SK-N-SH (cell line): Measurements from ENCODE around the gene TTC21B. TPM values are rescaled to one million over a fixed set of nuclear protein-coding genes. Genes with fewer than 3 reads are reported as not detected.

ENCODE experiments used
- CTCF ChIA-PET: fragments of 300-600, 350-600 bp; formaldehyde crosslinking; extraction: SDS; loops from one replicate; lab custom pipeline; 2021; lab: Yijun Ruan, JAX
- POLR2A ChIA-PET: fragments of 350-600 bp; sonication (Branson Sonifier 250); formaldehyde crosslinking; extraction: SDS; loops from one replicate; lab custom pipeline; 2020; ENCODE audit warnings: antibody characterized with exemption, inconsistent platforms; lab: Yijun Ruan, JAX
- DNase-seq: peaks from one replicate; pipeline ENCODE4 v3.0.0; 2012
- H2AFZ ChIP-seq: fragments of 200-600 bp; sonication (generic); 2 replicates; pipeline ENCODE4 v1.8.1; 2016; ENCODE audit warnings: antibody characterized with exemption, mild to moderate bottlenecking, low read depth
- H3F3A ChIP-seq: fragments of 200-600 bp; sonication (generic); replicated peaks from 2 replicates; pipeline ENCODE3; 2016; ENCODE audit warnings: antibody characterized with exemption, mild to moderate bottlenecking; ENCODE audit not compliant: insufficient read depth
- H3K27ac ChIP-seq, 2 experiments: fragments of 200-500 bp in 1 of 2; fragments of 200-600 bp in 1 of 2; sonication (Bioruptor generic) in 1 of 2; sonication (generic), shearing (Covaris generic) in 1 of 2; 2 replicates each; pipeline versions ENCODE4 v1.5.1 to v1.6.1; 2014 to 2016; ENCODE audit warnings: low read depth in 2 of 2, inconsistent platforms in 1 of 2, low read length in 1 of 2, mild to moderate bottlenecking in 1 of 2, mixed read lengths in 1 of 2
- H3K27me3 ChIP-seq: fragments of 200-600 bp; sonication (generic), shearing (Covaris generic); 2 replicates; pipeline ENCODE4 v1.6.1; 2016; ENCODE audit warnings: mixed run types; ENCODE audit not compliant: insufficient read depth
- H3K36me3 ChIP-seq, 2 experiments: fragments of 200-500 bp in 1 of 2; fragments of 200-600 bp in 1 of 2; sonication (Bioruptor generic) in 1 of 2; sonication (generic) in 1 of 2; replicated peaks in 1 of 2; 2 replicates each; pipeline versions ENCODE3 to v1.5.1; 2014 to 2016; ENCODE audit warnings: low read length in 1 of 2, mild to moderate bottlenecking in 1 of 2; ENCODE audit not compliant: insufficient read depth in 2 of 2, control insufficient read depth in 1 of 2
- H3K4me1 ChIP-seq, 2 experiments: fragments of 200-500 bp in 1 of 2; fragments of 200-600 bp in 1 of 2; sonication (Bioruptor generic) in 1 of 2; sonication (generic), shearing (Covaris generic) in 1 of 2; 2 replicates each; pipeline versions ENCODE4 v1.5.1 to v1.6.1; 2014 to 2016; ENCODE audit warnings: low read depth in 1 of 2, low read length in 1 of 2, mixed run types in 1 of 2; ENCODE audit not compliant: insufficient read depth in 2 of 2, control insufficient read depth in 1 of 2
- H3K4me2 ChIP-seq: fragments of 200-600 bp; sonication (generic), shearing (Covaris generic); 2 replicates; pipeline ENCODE4 v1.6.1; 2017; ENCODE audit warnings: mixed run types
- H3K4me3 ChIP-seq, 2 experiments: fragments of 200-500 bp in 1 of 2; fragments of 200-600 bp in 1 of 2; sonication (Bioruptor generic) in 1 of 2; sonication (generic), shearing (Covaris generic) in 1 of 2; 2 replicates each; pipeline versions ENCODE4 v1.5.1 to v1.8.1; 2014 to 2016; ENCODE audit warnings: low read depth in 2 of 2, inconsistent platforms in 1 of 2, low read length in 1 of 2, mild to moderate bottlenecking in 1 of 2, mixed read lengths in 1 of 2, moderate library complexity in 1 of 2
- H3K79me2 ChIP-seq: fragments of 200-600 bp; sonication (generic); 2 replicates; pipeline ENCODE4 v1.8.1; 2017; ENCODE audit warnings: mild to moderate bottlenecking; ENCODE audit not compliant: insufficient read depth
- H3K9ac ChIP-seq: fragments of 200-600 bp; sonication (generic); 2 replicates; pipeline ENCODE4 v1.6.1; 2017; ENCODE audit warnings: mixed run types
- H3K9me2 ChIP-seq: fragments of 200-600 bp; sonication (generic); 2 replicates; pipeline ENCODE4 v1.6.1; 2017; ENCODE audit warnings: mixed run types
- H3K9me3 ChIP-seq: fragments of 200-600 bp; sonication (generic); 2 replicates; pipeline ENCODE4 v1.6.1; 2017; ENCODE audit warnings: mixed run types, mild to moderate bottlenecking, moderate library complexity
- H4K20me1 ChIP-seq: fragments of 200-600 bp; sonication (generic); 2 replicates; pipeline ENCODE4 v1.6.1; 2017; ENCODE audit warnings: mild to moderate bottlenecking, mixed run types; ENCODE audit not compliant: insufficient read depth
- CHD2 ChIP-seq: fragments of 150-350 bp; IDR thresholded peaks from 2 replicates; pipeline ENCODE4 v1.6.1; 2018; ENCODE audit warnings: low read length; ENCODE audit not compliant: partially characterized antibody
- CTCF ChIP-seq: fragments of 200-600 bp; sonication (generic); IDR thresholded peaks from 2 replicates; pipeline ENCODE4 v1.6.1; 2017; ENCODE audit warnings: antibody characterized with exemption, mild to moderate bottlenecking, moderate library complexity
- EP300 ChIP-seq, 2 experiments: IDR thresholded peaks; 2 replicates each; pipeline versions ENCODE4 v1.4.0 to v1.6.1; 2012; ENCODE audit warnings: borderline replicate concordance in 1 of 2, low read depth in 1 of 2, low read length in 1 of 2
- EZH2phosphoT487 ChIP-seq: fragments of 200-600 bp; sonication (generic); IDR thresholded peaks from 2 replicates; pipeline ENCODE4 v1.6.1; 2017; ENCODE audit warnings: low read depth, mixed run types, mild to moderate bottlenecking, antibody characterized with exemption, moderate library complexity, borderline replicate concordance
- FOSL2 ChIP-seq: IDR thresholded peaks from 2 replicates; pipeline ENCODE4 v1.4.0; 2012; ENCODE audit warnings: low read depth, mild to moderate bottlenecking, moderate library complexity, borderline replicate concordance
- FOXJ3 ChIP-seq: sonication (generic); formaldehyde crosslinking; IDR thresholded peaks from 2 replicates; pipeline ENCODE4 v1.5.1; 2020; ENCODE audit warnings: mild to moderate bottlenecking, missing genetic modification reagents
- GABPA ChIP-seq: IDR thresholded peaks from 2 replicates; pipeline ENCODE4 v1.4.0; 2012; ENCODE audit warnings: low read depth, mild to moderate bottlenecking
- JUND ChIP-seq: IDR thresholded peaks from 2 replicates; pipeline ENCODE4 v1.4.0; 2012
- MEF2A ChIP-seq: IDR thresholded peaks from 2 replicates; pipeline ENCODE4 v1.4.0; 2012; ENCODE audit warnings: low read depth, borderline replicate concordance
- MXI1 ChIP-seq: IDR thresholded peaks from 2 replicates; pipeline ENCODE4 v1.6.1; 2012; ENCODE audit warnings: mild to moderate bottlenecking, low read depth, low read length, improper control_type of control experiment
- NFIC ChIP-seq: IDR thresholded peaks from 2 replicates; pipeline ENCODE4 v1.4.0; 2012; ENCODE audit warnings: borderline replicate concordance
- NRF1 ChIP-seq: IDR thresholded peaks from 2 replicates; pipeline ENCODE4 v1.6.1; 2012; ENCODE audit warnings: low read depth, mild to moderate bottlenecking, low read length
- RCOR1 ChIP-seq: fragments of 150-350 bp; IDR thresholded peaks from 2 replicates; pipeline ENCODE4 v1.6.1; 2017; ENCODE audit warnings: antibody characterized with exemption, low read length
- TCF12 ChIP-seq: IDR thresholded peaks from 2 replicates; pipeline ENCODE4 v1.4.0; 2012
- USF1 ChIP-seq: IDR thresholded peaks from 2 replicates; pipeline ENCODE4 v1.4.0; 2012; ENCODE audit warnings: low read depth, borderline replicate concordance
- WGBS: methylation state at CpG from one replicate; pipeline ENCODE4 v1.1.6; 2017; ENCODE audit warnings: low lambda C conversion rate; 5-methylcytosine and 5-hydroxymethylcytosine counted together
- polyA plus RNA-seq, 3 experiments: library from polyadenylated mRNA; depleted of rRNA; stranded (reverse); fragments of >200 nt; gene quantifications; 2 replicates each; pipeline ENCODE4 v1.2.3, GENCODE V29; 2012
- TF ChIP-seq, protein P1 (sequence below): fragments of 150-350 bp; IDR thresholded peaks from 2 replicates; pipeline ENCODE4 v1.6.1; 2016; ENCODE audit warnings: mild to moderate bottlenecking, low read depth, low read length
- TF ChIP-seq, protein P2 (sequence below): IDR thresholded peaks from 2 replicates; pipeline ENCODE4; 2012
- TF ChIP-seq, protein P3 (sequence below): IDR thresholded peaks from 2 replicates; pipeline ENCODE4 v1.6.1; 2012; ENCODE audit warnings: mild to moderate bottlenecking, low read depth, low read length, moderate library complexity

TTC21B gene
- polyA plus RNA-seq, 1 of the 3 experiments (the other 2 are of a cell fraction) = 10.1 TPM

GRCh38 chr2:165833156-165833555 is 120.4 kb downstream of the TTC21B start:
- Histone ChIP-seq H3F3A (peaks cover 3% of the 10 kb centered on the region), H3K4me3 (no peak overlapping the region), H3K9me3 (no peaks in the 10 kb centered on the region), H3K27me3 (no peaks in the 10 kb centered on the region), H3K9ac (no peak overlapping the region), H3K9me2 (no peaks in the 10 kb centered on the region), H3K36me3 (peaks cover 0 to 2% of the 10 kb centered on the region in 2 experiments), H3K79me2 (no peaks in the 10 kb centered on the region), H4K20me1 (no peaks in the 10 kb centered on the region), H2AFZ (no peak overlapping the region), H3K4me2 (no peak overlapping the region; the same call in 1 of the 2 replicates), H3K27ac (no peak overlapping the region), H3K4me1 (no peaks in the 10 kb centered on the region)
- no peak for TF ChIP-seq GABPA
- peak; percentile 31; the same call in 1 of the 2 replicates for TF ChIP-seq TCF12
- TF ChIP-seq FOSL2 = peak; percentile 50; the same call in 1 of the 2 replicates
- no peak for TF ChIP-seq RCOR1
- TF ChIP-seq NFIC = 0 out of 2 replicates have a peak, but pooled peaks have one; percentile 31
- no peak for TF ChIP-seq MXI1
- TF ChIP-seq EP300 (IDR thresholded peaks at IDR 0.05; ENCODE audit: borderline replicate concordance in 1 of 2, low read depth in 1 of 2, low read length in 1 of 2) = no peak
- TF ChIP-seq JUND = peak; percentile 82
- no peak for TF ChIP-seq NRF1
- no peak for TF ChIP-seq FOXJ3
- DNase-seq = no peak
- ChIA-PET CTCF (no interaction called here), POLR2A (no interaction called here)
- 63% methylated on average over 4 of the region's 4 CpGs for WGBS

- Histone ChIP-seq H3K9ac (no peak overlapping the region), H3K4me1 (peaks cover 0 to 3% of the 10 kb centered on the region in 2 experiments; a peak in 2 of 4 replicates), H3K36me3 (no peaks in the 10 kb centered on the region), H3K9me3 (no peaks in the 10 kb centered on the region), H3F3A (no peaks in the 10 kb centered on the region), H3K27me3 (no peaks in the 10 kb centered on the region), H4K20me1 (no peaks in the 10 kb centered on the region), H3K79me2 (no peaks in the 10 kb centered on the region), H3K4me3 (no peak overlapping the region), H3K4me2 (no peak overlapping the region), H2AFZ (no peak overlapping the region), H3K27ac (no peak overlapping the region), H3K9me2 (no peaks in the 10 kb centered on the region)
- WGBS = 58% methylated on average over 1 of the region's 1 CpG
- ChIA-PET POLR2A (no interaction called here), CTCF (interaction anchor here (1.1 kb wide), 1 partner anchor 47 kb away, joined by 4 read pairs; no protein-coding TSS in a partner anchor)
- no peak for DNase-seq
- TF ChIP-seq, protein P1, sequence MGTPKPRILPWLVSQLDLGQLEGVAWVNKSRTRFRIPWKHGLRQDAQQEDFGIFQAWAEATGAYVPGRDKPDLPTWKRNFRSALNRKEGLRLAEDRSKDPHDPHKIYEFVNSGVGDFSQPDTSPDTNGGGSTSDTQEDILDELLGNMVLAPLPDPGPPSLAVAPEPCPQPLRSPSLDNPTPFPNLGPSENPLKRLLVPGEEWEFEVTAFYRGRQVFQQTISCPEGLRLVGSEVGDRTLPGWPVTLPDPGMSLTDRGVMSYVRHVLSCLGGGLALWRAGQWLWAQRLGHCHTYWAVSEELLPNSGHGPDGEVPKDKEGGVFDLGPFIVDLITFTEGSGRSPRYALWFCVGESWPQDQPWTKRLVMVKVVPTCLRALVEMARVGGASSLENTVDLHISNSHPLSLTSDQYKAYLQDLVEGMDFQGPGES = no peak
- TF ChIP-seq, protein P2, sequence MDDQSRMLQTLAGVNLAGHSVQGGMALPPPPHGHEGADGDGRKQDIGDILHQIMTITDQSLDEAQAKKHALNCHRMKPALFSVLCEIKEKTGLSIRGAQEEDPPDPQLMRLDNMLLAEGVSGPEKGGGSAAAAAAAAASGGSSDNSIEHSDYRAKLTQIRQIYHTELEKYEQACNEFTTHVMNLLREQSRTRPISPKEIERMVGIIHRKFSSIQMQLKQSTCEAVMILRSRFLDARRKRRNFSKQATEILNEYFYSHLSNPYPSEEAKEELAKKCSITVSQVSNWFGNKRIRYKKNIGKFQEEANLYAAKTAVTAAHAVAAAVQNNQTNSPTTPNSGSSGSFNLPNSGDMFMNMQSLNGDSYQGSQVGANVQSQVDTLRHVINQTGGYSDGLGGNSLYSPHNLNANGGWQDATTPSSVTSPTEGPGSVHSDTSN = no peak
- TF ChIP-seq RCOR1 (no peak), JUND (no peak), MEF2A (no peak), CTCF (no peak), EZH2phosphoT487 (no peak), FOXJ3 (no peak), NRF1 (no peak), CHD2 (no peak), GABPA (no peak), USF1 (no peak)
- TF ChIP-seq, protein P3, sequence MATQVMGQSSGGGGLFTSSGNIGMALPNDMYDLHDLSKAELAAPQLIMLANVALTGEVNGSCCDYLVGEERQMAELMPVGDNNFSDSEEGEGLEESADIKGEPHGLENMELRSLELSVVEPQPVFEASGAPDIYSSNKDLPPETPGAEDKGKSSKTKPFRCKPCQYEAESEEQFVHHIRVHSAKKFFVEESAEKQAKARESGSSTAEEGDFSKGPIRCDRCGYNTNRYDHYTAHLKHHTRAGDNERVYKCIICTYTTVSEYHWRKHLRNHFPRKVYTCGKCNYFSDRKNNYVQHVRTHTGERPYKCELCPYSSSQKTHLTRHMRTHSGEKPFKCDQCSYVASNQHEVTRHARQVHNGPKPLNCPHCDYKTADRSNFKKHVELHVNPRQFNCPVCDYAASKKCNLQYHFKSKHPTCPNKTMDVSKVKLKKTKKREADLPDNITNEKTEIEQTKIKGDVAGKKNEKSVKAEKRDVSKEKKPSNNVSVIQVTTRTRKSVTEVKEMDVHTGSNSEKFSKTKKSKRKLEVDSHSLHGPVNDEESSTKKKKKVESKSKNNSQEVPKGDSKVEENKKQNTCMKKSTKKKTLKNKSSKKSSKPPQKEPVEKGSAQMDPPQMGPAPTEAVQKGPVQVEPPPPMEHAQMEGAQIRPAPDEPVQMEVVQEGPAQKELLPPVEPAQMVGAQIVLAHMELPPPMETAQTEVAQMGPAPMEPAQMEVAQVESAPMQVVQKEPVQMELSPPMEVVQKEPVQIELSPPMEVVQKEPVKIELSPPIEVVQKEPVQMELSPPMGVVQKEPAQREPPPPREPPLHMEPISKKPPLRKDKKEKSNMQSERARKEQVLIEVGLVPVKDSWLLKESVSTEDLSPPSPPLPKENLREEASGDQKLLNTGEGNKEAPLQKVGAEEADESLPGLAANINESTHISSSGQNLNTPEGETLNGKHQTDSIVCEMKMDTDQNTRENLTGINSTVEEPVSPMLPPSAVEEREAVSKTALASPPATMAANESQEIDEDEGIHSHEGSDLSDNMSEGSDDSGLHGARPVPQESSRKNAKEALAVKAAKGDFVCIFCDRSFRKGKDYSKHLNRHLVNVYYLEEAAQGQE = no peak
Observed at GRCh38 chr2:165827921-165828276, 125.7 kb downstream of the TTC21B start.
